ENCODE measurements around the gene PNCK. TPM values are rescaled to one million over a fixed set of nuclear protein-coding genes. Genes with fewer than 3 reads are reported as not detected.
A peak's percentile ranks its signal among the peaks of the same experiment; 100 is the strongest.

Gene PNCK
- polyA plus RNA-seq, 2 of the 4 experiments (the other 2 are of a cell fraction) = 0.17 to 0.25 TPM

GRCh38 chrX:153688506-153688905 lies 14.9 kb upstream of the PNCK start:
- Histone ChIP-seq H3K27ac (peak overlapping the region in 1 of 2 experiments; percentile 91; a peak in 4 of 6 replicates), H3K4me2 (peak overlapping the region; percentile 94), H3K4me1 (peaks cover 13% of the 10 kb centered on the region), H3K9me3 (no peaks in the 10 kb centered on the region), H3K4me3 (peak overlapping the region; percentile 40)
- FAIRE-seq (no peak), DNase-seq (ENCODE audit: low read depth in 1 of 2, low spot score in 1 of 2) (no peak), ATAC-seq (no peak)
- CTCF ChIA-PET = no interaction called here
- TF ChIP-seq E2F6 (IDR thresholded peaks at IDR 0.05; ENCODE audit: borderline replicate concordance, low read depth) (no peak), BHLHE40 (IDR thresholded peaks at IDR 0.05; ENCODE audit: low read depth, low read length) (no peak), HOXB13 (CRISPR knock-in tag; IDR thresholded peaks at IDR 0.05; ENCODE audit: low read depth) (no peak), ELK1 (IDR thresholded peaks at IDR 0.05; ENCODE audit: low read depth, low read length) (no peak), CTCF (IDR thresholded peaks at IDR 0.05) (no peak), CHD4 (IDR thresholded peaks at IDR 0.05; ENCODE audit: borderline replicate concordance) (no peak), JUNB (IDR thresholded peaks at IDR 0.05) (no peak), REST (IDR thresholded peaks at IDR 0.05) (no peak)
- POLR2A ChIA-PET = no interaction called here
- 0% methylated on average over 3 of the region's 57 CpGs for WGBS (ENCODE audit: missing lambda C conversion rate)

GRCh38 chrX:153688071-153688470 lies 14.5 kb upstream of the PNCK start:
- H3K4me2 ChIP-seq = peak overlapping the region; percentile 94
- peaks cover 13% of the 10 kb centered on the region for H3K4me1 ChIP-seq
- FAIRE-seq = no peak
- WGBS (ENCODE audit: missing lambda C conversion rate) = no CpG with 5 or more reads among the region's 69 CpGs
- CTCF ChIA-PET = interaction anchor here (0.9 to 1.7 kb wide), 4 partner anchors 20 to 149 kb away, joined by 3 to 6 read pairs (median 5); no protein-coding TSS in a partner anchor
- peak overlapping the region; percentile 58 to 91; a peak in 5 of 6 replicates for H3K27ac ChIP-seq
- TF ChIP-seq BCL3 (IDR thresholded peaks at IDR 0.05) = 0 out of 3 replicates have a peak, but pooled peaks have one; percentile 2
- TF ChIP-seq SREBF2 (IDR thresholded peaks at IDR 0.05) = no peak
- no peak for DNase-seq (ENCODE audit: low read depth in 1 of 2, low spot score in 1 of 2)
- H3K4me3 ChIP-seq = peak overlapping the region; percentile 47
- POLR2A ChIA-PET = no interaction called here
- H3K9me3 ChIP-seq = no peaks in the 10 kb centered on the region
- peak in 1 of 2 experiments; percentile 20; a peak in 1 of 6 replicates for ATAC-seq

Data from A549 (cell line).